Hepatocyte (in vitro differentiated cells): ENCODE data around the gene MICOS13. TPM values are rescaled to one million over a fixed set of nuclear protein-coding genes. Genes with fewer than 3 reads are reported as not detected.
A peak's percentile ranks its signal among the peaks of the same experiment; 100 is the strongest.

Experiments used
- DNase-seq: peaks from one replicate; pipeline ENCODE4 v3.0.0-alpha.2; 2016; ENCODE audit warnings: low spot score
- H2AFZ ChIP-seq: fragments of 200-600 bp; sonication (generic); 2 replicates; pipeline ENCODE4 v1.6.0; 2016; ENCODE audit warnings: antibody characterized with exemption, mild to moderate bottlenecking
- H3K27ac ChIP-seq: fragments of 200-600 bp; sonication (generic); 2 replicates; pipeline ENCODE4 v1.5.1; 2016; ENCODE audit warnings: mild to moderate bottlenecking
- H3K27me3 ChIP-seq: fragments of 200-600 bp; sonication (generic); 2 replicates; pipeline ENCODE4 v1.6.1; 2016
- H3K36me3 ChIP-seq: fragments of 200-600 bp; sonication (generic); replicated peaks from 2 replicates; pipeline ENCODE4 v1.5.1; 2016; ENCODE audit warnings: low read depth; ENCODE audit not compliant: insufficient read depth
- H3K4me1 ChIP-seq: fragments of 200-600 bp; sonication (generic); 2 replicates; pipeline ENCODE4 v1.5.1; 2016; ENCODE audit warnings: mild to moderate bottlenecking, moderate library complexity; ENCODE audit not compliant: insufficient read depth
- H3K4me2 ChIP-seq: fragments of 200-600 bp; sonication (generic); 2 replicates; pipeline ENCODE4 v1.6.0; 2016
- H3K4me3 ChIP-seq: fragments of 200-600 bp; sonication (generic); 2 replicates; pipeline ENCODE4 v1.5.1; 2016; ENCODE audit warnings: mild to moderate bottlenecking
- H3K79me2 ChIP-seq: fragments of 200-600 bp; sonication (generic); 2 replicates; pipeline ENCODE4 v1.6.0; 2017; ENCODE audit warnings: mild to moderate bottlenecking
- H3K9me2 ChIP-seq: fragments of 200-600 bp; sonication (generic); replicated peaks from 2 replicates; pipeline ENCODE4 v1.6.0; 2017; ENCODE audit warnings: mild to moderate bottlenecking; ENCODE audit not compliant: insufficient read depth
- H3K9me3 ChIP-seq: fragments of 200-600 bp; sonication (generic); 2 replicates; pipeline ENCODE4 v1.5.1; 2016; ENCODE audit warnings: low read depth, mild to moderate bottlenecking
- H4K20me1 ChIP-seq: fragments of 200-600 bp; sonication (generic); 2 replicates; pipeline ENCODE4 v1.6.0; 2016; ENCODE audit warnings: mild to moderate bottlenecking; ENCODE audit not compliant: insufficient read depth, poor library complexity, severe bottlenecking
- CTCF ChIP-seq: fragments of 200-600 bp; sonication (generic); IDR thresholded peaks from 2 replicates; pipeline ENCODE4 v1.5.1; 2016; ENCODE audit warnings: antibody characterized with exemption, mild to moderate bottlenecking; ENCODE audit not compliant: poor library complexity
- EZH2 ChIP-seq: fragments of 200-600 bp; sonication (generic); IDR thresholded peaks from 2 replicates; pipeline ENCODE4 v1.6.1; 2016; ENCODE audit warnings: antibody characterized with exemption, mild to moderate bottlenecking, borderline replicate concordance
- EZH2phosphoT487 ChIP-seq: fragments of 200-600 bp; sonication (generic); IDR thresholded peaks from one replicate; pipeline ENCODE4 v1.6.1; 2018; ENCODE audit warnings: antibody characterized with exemption, mild to moderate bottlenecking, low read depth, moderate library complexity; ENCODE audit not compliant: unreplicated experiment, severe bottlenecking
- WGBS: methylation state at CpG from one replicate; pipeline ENCODE4 v1.1.6; 2016; ENCODE audit warnings: low lambda C conversion rate; ENCODE audit errors: missing lambda C conversion rate; 5-methylcytosine and 5-hydroxymethylcytosine counted together
- polyA plus RNA-seq: library from polyadenylated mRNA; unstranded; fragments of >200 nt; fragmentation: Nextera tagmentation; extraction: Ambion mirVana; gene quantifications from 2 replicates; pipeline ENCODE4 v1.2.1, GENCODE V29; 2016
- total RNA-seq: library from RNA; depleted of rRNA; stranded (reverse); fragments of >200 nt; gene quantifications from 2 replicates; pipeline ENCODE4 v1.2.3, GENCODE V29; 2014

The MICOS13 gene
- total and polyA plus RNA-seq, 2 experiments from 2014 or later: 32.3 to 120 TPM

GRCh38 chr19:5696196-5697021, 16.1 kb upstream of the MICOS13 start:
- Histone ChIP-seq H3K27me3 (no peaks in the 10 kb centered on the region), H3K4me3 (no peak overlapping the region), H3K79me2 (peaks cover 45% of the 10 kb centered on the region), H3K4me2 (no peak overlapping the region), H3K9me3 (no peaks in the 10 kb centered on the region), H3K9me2 (no peaks in the 10 kb centered on the region), H3K4me1 (peaks cover 8% of the 10 kb centered on the region), H3K36me3 (no peaks in the 10 kb centered on the region), H4K20me1 (peaks cover 52% of the 10 kb centered on the region), H2AFZ (no peak overlapping the region), H3K27ac (no peak overlapping the region)
- TF ChIP-seq EZH2 (no peak), CTCF (no peak), EZH2phosphoT487 (no peak)
- 94% methylated on average over 40 of the region's 42 CpGs for WGBS
- no peak for DNase-seq

- H3K27ac ChIP-seq: no peak overlapping the region
- H2AFZ ChIP-seq: no peak overlapping the region
- TF ChIP-seq EZH2 (no peak), CTCF (no peak), EZH2phosphoT487 (no peak)
- DNase-seq: peak; percentile 8
- H3K9me3 ChIP-seq: no peaks in the 10 kb centered on the region
- H4K20me1 ChIP-seq: peaks cover 59% of the 10 kb centered on the region
- H3K4me2 ChIP-seq: no peak overlapping the region
- no peaks in the 10 kb centered on the region for H3K27me3 ChIP-seq
- no peaks in the 10 kb centered on the region for H3K9me2 ChIP-seq
- peaks cover 52% of the 10 kb centered on the region for H3K79me2 ChIP-seq
- H3K4me3 ChIP-seq: no peak overlapping the region
- H3K4me1 ChIP-seq: peaks cover 8% of the 10 kb centered on the region
- H3K36me3 ChIP-seq: no peaks in the 10 kb centered on the region
- 86% methylated on average over 15 of the region's 28 CpGs for WGBS
Measured at GRCh38 chr19:5695649-5696195, 15.4 kb upstream of the MICOS13 start.

GRCh38 chr19:5694956-5695648, 14.8 kb upstream of the MICOS13 start:
- H3K4me1 ChIP-seq: peaks cover 8% of the 10 kb centered on the region
- H3K4me2 ChIP-seq: no peak overlapping the region
- no peaks in the 10 kb centered on the region for H3K27me3 ChIP-seq
- peaks cover 63% of the 10 kb centered on the region for H4K20me1 ChIP-seq
- H3K9me2 ChIP-seq: no peaks in the 10 kb centered on the region
- no peak overlapping the region for H2AFZ ChIP-seq
- TF ChIP-seq EZH2 (no peak), EZH2phosphoT487 (no peak), CTCF (no peak)
- peak; percentile 3 for DNase-seq
- no peaks in the 10 kb centered on the region for H3K9me3 ChIP-seq
- H3K4me3 ChIP-seq: no peak overlapping the region
- 94% methylated on average over 8 of the region's 8 CpGs for WGBS
- H3K79me2 ChIP-seq: peaks cover 57% of the 10 kb centered on the region
- H3K27ac ChIP-seq: no peak overlapping the region
- no peaks in the 10 kb centered on the region for H3K36me3 ChIP-seq
